Measurements from ENCODE around the gene B4GALNT1.
A peak's percentile ranks its signal among the peaks of the same experiment; 100 is the strongest.

The B4GALNT1 gene

DNA sequence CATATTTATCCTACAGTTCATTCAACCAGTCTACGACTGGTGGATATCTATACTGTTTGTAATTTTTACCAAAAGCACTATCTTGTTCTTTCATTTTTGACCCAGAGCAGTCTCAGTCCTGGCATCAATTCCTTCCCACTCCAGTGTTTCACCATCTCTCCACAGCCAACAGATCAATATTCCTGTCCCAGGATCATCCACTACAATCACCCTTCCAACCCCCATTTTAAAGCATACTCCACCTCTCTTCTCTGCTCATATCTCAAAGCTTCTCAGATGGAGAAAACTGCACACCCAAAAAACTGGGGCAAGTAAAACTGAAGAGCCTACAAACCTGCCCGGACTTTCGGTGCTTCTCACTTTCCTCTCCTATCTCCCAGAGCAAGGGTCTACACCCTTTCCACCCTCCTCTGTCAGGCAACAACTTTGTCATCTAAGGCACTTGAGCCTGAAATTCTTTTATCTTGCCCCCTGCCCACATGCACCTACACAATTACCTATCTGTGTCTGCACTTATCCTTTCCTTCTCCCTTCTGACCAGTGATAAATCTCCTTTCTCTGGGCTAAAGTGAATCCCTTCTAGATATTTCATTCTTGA is 46.1 kb downstream of the B4GALNT1 start:
- DNase-seq (ENCODE audit: extremely low read depth, low read depth), result no peak
- TF ChIP-seq, protein P1, sequence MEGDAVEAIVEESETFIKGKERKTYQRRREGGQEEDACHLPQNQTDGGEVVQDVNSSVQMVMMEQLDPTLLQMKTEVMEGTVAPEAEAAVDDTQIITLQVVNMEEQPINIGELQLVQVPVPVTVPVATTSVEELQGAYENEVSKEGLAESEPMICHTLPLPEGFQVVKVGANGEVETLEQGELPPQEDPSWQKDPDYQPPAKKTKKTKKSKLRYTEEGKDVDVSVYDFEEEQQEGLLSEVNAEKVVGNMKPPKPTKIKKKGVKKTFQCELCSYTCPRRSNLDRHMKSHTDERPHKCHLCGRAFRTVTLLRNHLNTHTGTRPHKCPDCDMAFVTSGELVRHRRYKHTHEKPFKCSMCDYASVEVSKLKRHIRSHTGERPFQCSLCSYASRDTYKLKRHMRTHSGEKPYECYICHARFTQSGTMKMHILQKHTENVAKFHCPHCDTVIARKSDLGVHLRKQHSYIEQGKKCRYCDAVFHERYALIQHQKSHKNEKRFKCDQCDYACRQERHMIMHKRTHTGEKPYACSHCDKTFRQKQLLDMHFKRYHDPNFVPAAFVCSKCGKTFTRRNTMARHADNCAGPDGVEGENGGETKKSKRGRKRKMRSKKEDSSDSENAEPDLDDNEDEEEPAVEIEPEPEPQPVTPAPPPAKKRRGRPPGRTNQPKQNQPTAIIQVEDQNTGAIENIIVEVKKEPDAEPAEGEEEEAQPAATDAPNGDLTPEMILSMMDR (IDR thresholded peaks at IDR 0.05; ENCODE audit: low read depth, low read length, missing control alignments), result no peak

DNA sequence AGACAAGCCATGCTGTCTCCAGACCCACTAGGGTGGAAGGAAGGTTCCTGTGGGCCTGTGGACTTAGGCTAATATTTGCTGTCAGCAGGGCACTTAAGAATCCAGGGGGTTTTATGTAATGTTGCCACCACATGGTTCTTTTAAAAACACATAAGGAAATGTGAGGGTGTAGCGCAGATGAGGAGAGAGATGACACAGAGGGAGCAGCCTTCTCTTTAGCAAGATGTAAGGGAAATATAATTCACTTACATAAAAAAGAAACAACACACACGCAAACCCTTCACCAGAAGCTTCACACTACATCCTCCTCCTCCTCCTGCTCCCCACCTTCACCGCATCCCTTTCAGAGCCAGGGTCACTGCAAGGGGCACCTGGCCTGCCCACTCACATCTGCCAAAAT is 46.9 kb downstream of the B4GALNT1 start:
- no peak for DNase-seq (ENCODE audit: extremely low read depth, low read depth)
- TF ChIP-seq, protein P1 (IDR thresholded peaks at IDR 0.05; ENCODE audit: low read depth, low read length, missing control alignments), result no peak
- H3K4me3 ChIP-seq (replicated peaks; ENCODE audit: low read depth, low read length), result no peak overlapping the region

More for the DNA sequence above, 46.1 kb downstream of the B4GALNT1 start:
- H3K4me3 ChIP-seq (replicated peaks; ENCODE audit: low read depth, low read length), result no peak overlapping the region

DNA sequence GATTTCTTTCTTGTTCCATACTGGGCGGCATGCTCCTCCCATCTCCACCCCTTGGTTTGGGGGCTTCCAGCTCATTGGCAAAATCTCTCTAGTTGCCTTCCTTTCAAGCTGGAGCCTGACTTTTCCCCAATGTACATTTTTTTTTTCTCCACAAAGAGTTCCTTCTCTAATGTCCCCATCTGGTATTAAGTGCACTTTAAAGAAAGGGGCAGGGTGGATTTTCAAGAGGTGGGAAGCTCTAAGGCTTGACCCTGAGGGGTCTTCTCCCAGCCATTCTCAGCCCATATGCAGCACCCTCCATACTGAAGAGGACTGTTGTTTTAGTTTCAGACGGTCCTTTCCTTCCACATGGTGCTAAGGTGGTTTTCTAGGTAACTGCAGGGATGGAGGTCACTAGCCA is 47.8 kb downstream of the B4GALNT1 start:
- TF ChIP-seq, protein P1 (IDR thresholded peaks at IDR 0.05; ENCODE audit: low read depth, low read length, missing control alignments), result no peak
- no peak for DNase-seq (ENCODE audit: extremely low read depth, low read depth)
- H3K4me3 ChIP-seq (replicated peaks; ENCODE audit: low read depth, low read length), result no peak overlapping the region

DNA sequence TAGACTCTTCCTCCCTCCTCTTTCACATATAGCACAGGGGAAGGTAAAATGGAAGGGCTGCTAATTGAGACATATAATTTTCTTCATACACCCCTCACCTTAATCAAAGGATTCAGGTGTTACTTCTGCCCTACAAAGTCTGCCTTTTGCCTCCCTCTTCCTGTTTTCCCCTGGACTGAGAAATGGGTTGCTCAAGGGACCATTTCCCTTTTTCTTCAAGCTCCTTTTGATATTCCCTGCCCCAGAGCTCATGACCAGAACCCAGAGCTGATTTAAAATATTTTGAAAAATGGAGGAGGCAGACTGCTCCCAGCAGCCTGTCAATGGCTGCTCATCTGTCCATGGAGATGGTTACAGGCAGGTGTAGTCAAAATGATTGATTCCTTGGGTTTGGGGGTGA is 48.3 kb downstream of the B4GALNT1 start:
- TF ChIP-seq, protein P1 (IDR thresholded peaks at IDR 0.05; ENCODE audit: low read depth, low read length, missing control alignments), result no peak
- no peak for DNase-seq (ENCODE audit: extremely low read depth, low read depth)
- no peak overlapping the region for H3K4me3 ChIP-seq (replicated peaks; ENCODE audit: low read depth, low read length)

DNA sequence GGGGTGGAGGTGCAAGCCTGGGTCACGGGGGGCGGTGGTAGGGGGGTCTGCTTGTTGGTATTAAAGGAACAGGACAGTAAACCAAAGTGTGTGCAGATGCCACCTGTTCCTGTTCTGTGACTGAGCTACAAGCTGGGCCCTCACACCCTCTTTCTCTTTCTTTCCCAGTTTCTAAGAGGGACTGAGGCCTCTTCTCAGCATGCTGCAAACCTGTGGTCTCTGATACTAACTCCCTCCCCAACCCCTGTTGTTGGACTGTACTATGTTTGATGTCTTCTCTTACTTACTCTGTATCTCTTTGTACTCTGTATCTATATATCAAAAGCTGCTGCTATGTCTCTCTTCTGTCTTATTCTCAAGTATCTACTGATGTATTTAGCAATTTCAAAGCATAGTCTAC is 49.0 kb downstream of the B4GALNT1 start:
- no peak for DNase-seq (ENCODE audit: extremely low read depth, low read depth)
- no peak overlapping the region for H3K4me3 ChIP-seq (replicated peaks; ENCODE audit: low read depth, low read length)
- TF ChIP-seq, protein P1 (IDR thresholded peaks at IDR 0.05; ENCODE audit: low read depth, low read length, missing control alignments), result no peak

DNA sequence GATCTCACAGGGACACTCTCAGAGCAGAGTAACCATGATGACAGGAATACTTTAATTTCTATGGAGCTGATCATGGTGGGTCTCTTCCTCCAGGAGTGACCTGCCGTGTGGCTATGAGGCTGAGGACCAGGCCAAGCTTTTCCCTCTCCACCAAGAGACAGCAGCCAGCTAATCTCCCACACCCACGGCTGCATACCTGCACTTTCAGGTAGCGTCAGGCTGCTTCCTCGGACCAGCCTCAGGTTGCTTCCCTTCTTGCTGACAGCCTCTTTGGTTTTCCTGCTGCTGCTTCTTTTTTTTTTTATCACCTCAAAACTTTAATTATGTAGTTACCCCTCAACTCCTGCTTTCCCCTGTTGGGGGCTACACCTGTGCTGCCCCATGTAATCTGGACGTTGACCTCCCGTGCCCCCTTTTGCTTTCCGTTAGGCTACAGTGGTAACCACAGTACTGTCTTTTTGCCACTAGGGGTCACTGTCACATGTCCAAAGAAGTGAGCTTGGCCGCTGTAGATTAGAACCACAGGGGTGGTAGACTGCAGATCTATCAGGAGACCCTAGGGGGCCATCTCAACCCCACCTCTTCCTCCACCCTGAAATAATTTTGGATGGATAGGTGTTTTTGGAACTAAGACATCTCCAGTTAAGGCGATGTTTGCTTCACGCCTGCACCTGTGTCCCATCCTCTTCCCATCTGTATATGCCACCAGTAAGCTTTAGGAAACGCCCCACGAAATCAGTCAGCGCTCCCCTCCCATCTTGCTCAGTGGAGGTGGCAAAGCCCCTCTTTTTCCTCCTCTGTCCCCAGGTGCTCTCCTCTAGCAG is 49.8 kb downstream of the B4GALNT1 start:
- TF ChIP-seq, protein P1 (IDR thresholded peaks at IDR 0.05; ENCODE audit: low read depth, low read length, missing control alignments), result peak; percentile 97

More for the DNA sequence above, 49.8 kb downstream of the B4GALNT1 start:
- DNase-seq (ENCODE audit: extremely low read depth, low read depth), result peak; percentile 59
- H3K4me3 ChIP-seq (replicated peaks; ENCODE audit: low read depth, low read length), result no peak overlapping the region
